Measurements from ENCODE around the gene TP53BP2.
A peak's percentile ranks its signal among the peaks of the same experiment; 100 is the strongest.
"Not testable (repeated sequence)": the region's sequence is repeated elsewhere in the genome, so short reads cannot be mapped to it uniquely, and the experiment has no call there.

The TP53BP2 gene

GRCh38 chr1:223853748-223854147 lies 8.0 kb upstream of the TP53BP2 start:
- DNase-seq = no peak

DNA sequence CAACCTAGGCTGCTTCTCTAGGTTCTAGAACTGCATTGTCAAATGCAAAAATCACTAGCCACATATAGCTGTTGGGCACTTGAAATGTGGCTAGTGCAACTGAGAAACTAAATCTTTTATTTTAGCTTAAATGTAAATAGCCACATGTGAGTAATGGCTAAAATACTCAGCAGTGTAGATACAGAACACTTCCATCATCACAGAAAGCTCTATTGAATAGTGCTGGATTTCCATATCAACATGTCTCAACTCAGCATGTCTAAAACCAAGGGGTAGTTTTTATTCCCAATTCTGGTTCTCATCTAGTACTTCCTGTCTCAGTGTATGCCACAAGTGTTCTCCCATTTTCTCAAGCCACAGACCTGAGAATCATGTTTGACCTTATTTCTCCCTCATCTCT lies 7.5 kb upstream of the TP53BP2 start:
- DNase-seq = no peak

GRCh38 chr1:223852337-223852736 lies 6.6 kb upstream of the TP53BP2 start:
- no peak for DNase-seq

- DNase-seq = peak; percentile 32
Observed at GRCh38 chr1:223849352-223850254, 3.9 kb upstream of the TP53BP2 start.

DNA sequence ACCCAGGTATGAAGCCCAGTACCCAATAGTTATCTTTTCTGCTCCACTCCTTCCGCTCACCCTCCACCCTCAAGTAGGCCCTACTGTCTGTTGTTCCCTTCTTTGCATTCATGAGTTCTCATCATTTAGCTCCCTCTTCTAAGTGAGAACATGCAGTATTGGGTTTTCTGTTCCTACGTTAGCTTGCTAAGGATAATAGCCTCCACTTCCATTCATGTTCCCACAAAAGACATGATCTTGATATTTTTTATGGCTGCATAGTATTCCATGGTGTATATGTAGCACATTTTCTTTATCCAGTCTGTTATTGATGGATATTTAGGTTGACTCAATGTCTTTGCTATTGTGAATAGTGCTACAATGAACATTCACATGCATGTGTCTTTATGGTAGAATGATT lies 2.8 kb upstream of the TP53BP2 start:
- DNase-seq = no peak

DNA sequence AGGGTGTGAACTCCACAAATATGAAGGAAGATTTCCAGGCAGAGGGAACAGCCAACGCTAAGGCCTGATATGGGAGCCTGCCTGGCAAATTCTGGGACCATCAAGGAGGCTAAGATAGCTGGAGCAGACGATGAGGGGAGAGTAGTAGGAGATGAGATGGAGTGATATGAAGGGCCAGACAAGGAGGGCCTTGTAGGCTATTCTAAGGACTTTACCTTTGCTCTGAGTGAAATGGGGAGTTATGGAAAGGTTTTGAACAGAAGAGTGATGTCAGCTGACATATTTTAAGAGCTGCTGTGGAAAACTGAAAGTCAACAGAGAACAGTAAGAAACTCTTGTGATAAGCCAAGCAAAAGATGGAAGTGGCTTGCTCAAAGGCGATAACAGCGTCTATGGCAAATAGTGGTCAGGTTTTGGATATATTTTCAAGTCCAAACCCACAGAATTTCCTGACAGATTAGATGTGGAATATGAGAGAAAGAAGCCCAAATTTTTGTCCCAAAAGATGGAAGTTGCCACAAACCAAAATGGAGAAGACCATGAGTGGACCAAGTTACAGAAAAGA lies 2.1 kb upstream of the TP53BP2 start:
- no peak for DNase-seq

DNA sequence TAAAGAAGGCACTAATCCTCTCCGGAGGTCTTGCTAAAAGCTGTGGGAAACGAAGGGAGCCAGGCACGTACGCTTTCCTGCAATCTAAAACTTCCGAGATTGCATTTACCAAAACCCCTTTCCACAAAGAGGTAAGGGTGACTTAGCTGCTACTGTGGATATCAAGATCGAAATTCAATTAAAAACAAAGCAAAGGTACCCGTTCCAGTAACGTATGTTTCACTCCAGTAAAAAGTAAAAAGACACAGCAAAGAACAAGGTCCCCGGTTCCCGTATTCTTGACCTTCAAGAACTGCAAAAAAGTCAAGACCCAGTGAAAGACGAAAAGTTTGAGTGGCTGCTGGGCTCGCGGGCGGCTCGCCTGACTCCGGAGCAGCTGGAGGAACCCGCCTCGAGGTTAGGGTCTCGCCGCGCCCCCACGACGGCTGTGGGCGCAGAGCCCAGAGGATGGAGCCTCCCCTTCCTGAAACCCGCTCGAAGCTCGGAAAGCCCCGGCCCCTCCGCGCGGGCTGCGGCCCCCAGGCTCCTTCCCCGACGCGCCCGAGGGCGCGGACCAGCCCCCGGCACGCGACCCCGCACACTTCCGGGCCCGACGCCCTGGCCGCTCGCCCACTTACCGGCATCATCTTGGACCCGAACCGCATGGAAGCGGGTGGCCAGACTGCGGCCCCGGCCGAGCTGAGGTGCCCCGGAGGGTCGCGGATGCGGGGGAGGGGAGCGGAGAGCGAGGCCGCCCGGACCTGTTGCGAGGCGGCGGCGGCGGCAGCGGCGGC lies 524 bp downstream of the TP53BP2 start:
- no peak for DNase-seq

- no peak for DNase-seq
Observed at GRCh38 chr1:223844787-223845036, 1.0 kb downstream of the TP53BP2 start.

GRCh38 chr1:223843934-223844786 lies 1.6 kb downstream of the TP53BP2 start:
- DNase-seq = no peak

- no peak for DNase-seq
Observed at GRCh38 chr1:223842784-223843183, 3.0 kb downstream of the TP53BP2 start.

DNA sequence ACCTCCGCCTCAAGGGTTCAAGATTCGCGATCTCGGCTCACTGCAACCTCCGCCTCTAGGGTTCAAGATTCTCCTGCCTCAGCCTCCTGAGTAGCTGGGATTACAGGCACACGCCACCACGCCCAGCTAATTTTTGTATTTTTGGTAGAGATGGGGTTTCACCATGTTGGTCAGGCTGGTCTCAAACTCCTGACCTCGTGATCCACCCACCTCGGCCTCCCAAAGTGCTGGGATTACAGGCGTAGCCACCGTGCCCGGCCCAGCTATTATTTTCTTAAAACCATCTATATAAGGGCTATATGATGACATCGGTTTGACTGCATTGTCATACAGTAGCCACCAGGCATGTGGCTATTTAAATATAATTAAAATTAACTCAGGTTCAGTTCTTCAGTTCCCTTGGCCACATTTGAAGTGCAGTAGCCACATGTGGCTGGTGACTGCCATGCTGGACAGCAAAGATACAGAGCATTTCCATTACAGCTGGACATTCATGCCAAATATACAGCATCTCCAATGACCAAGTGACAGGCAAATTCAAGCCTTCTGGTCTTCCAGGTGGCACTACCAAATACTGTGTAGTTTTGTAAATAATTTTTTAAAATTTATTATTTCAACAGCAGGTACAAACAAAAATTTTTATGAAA lies 3.6 kb downstream of the TP53BP2 start:
- not testable (repeated sequence) for DNase-seq

- DNase-seq = no peak
Observed at GRCh38 chr1:223840254-223840653, 5.5 kb downstream of the TP53BP2 start.

DNA sequence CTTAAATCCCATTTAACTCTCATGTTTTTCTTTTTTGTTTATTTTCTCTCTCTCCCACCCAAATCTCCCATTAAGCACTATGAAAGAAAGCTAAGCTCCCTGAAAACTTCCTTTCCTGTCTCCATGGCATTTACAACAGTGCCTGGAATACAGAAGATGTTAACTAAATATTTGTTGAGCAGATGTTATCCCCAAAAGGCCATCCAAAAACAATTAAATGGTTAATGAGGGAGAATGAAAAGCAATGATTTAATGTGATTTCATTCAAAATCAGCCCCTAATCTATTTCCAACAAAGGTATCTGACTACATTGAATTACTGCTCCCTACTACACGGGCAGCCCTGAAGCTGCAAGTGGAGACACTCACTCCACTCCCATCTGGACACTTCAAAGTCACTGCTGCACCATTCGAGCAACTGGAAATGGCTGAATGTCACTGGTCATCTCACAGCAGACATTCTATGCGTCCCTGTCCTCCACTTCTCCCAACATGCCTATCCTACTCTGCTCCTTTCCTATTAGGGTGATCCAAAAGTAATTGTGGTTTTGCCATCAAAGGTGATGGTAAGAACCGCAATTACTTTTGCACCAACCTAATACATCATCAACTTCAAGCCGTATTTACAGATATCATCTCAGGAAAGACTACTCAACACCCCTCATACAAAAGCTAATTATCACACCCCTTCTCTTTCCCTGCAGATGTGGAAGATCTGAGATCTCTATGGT lies 7.5 kb downstream of the TP53BP2 start:
- DNase-seq = no peak

DNA sequence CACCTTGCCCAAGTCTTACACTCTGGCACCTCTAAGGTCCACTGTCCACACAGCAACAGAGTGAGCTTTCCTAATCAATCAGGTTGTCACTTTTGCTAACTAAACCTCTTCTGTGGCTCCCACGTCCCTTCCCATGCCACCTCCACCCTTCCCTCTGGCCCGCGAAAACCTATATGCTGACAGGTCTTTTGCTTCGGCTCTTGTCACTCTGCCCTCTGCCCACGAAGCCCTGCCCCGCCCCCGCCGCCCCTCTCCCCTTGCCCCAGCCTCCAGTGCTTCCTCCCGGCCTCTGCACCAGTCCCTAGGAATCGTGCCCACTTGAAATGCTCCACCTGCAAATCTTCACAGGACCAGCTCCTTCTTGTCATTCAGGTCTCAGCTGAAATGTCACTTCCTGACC lies 8.1 kb downstream of the TP53BP2 start:
- DNase-seq = no peak

GRCh38 chr1:223837206-223837605 lies 8.5 kb downstream of the TP53BP2 start:
- DNase-seq = no peak

- DNase-seq = no peak
Observed at GRCh38 chr1:223836586-223836985, 9.2 kb downstream of the TP53BP2 start.

DNA sequence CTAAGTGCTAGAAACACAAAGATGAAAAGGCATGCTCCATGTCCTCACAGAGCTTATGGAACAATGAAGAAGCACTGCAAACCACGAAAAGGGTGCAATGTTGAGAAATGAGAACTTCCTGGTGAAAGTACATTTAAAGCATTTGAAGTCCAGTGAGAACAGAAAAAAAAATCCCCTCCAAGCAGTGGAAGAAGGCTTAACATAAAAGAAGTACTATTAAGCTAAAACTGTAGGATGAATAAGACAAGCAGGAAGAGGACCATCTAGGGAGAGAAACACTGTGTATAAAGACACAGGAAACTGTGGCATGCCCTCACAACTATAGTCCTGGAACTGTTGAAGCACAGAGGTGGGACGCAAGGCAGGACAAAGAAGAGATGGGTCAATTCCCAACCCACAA lies 10.0 kb downstream of the TP53BP2 start:
- DNase-seq = no peak

- DNase-seq = no peak
Observed at GRCh38 chr1:223834660-223835263, 11.0 kb downstream of the TP53BP2 start.

GRCh38 chr1:223833948-223834347 lies 11.8 kb downstream of the TP53BP2 start:
- no peak for DNase-seq

GRCh38 chr1:223832637-223832943 lies 13.2 kb downstream of the TP53BP2 start:
- DNase-seq = no peak

DNA sequence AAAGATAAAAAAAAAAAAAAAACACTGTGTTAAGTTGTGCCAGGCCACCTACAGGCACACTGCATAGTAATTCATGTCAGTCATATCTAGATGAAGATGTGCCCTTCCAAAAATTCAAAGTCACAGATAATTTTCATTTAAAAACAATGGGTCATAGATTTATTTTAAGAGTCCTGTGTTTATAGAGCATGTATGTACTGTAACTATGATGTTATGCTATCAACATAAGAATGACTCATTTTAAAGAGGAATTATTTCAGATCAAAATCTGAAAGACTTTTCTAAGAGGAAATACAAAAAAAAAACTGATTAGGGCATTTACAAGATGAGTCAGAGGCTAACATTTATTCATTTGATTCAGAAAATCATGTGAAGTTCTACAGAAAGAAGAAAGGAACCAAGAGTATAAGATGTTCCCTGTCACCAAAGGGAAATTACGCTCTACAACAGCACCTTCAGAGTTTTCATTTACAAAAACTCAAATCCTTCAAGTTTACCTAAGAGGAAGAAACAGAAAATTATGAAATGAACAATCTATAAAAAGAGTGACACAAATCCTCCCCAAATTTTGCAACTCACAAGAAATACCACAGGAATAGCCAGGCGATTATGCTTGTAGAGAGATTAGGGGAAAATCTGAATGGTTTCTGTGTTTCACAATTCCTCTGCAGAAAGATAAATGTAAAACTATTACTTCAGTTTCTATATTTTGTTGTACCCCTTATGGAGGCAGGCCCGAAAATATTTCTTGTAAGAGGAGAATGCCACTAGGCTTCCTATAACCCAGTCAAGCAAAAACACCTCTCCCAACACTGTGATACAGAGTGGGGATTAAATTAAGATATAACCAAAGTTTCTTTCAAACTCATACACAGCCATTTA lies 13.8 kb downstream of the TP53BP2 start:
- DNase-seq = no peak

Data from NCI-H187 treated with DMSO at 0.1 percent for 48 hours (cell line).